ENCODE data around the gene CDK5R1.

Gene CDK5R1

GRCh38 chr17:32510466-32510865, 23.7 kb downstream of the CDK5R1 start:
- no peak overlapping the region; the same call in 1 of the 2 replicates for H3K9ac ChIP-seq (ENCODE audit: low read depth, low read length)
- H3K4me1 ChIP-seq (ENCODE audit: insufficient read depth, low read length): peaks cover 3% of the 10 kb centered on the region; the same call in 1 of the 2 replicates
- H3K9me3 ChIP-seq (ENCODE audit: insufficient read depth, low read depth, low read length): no peaks in the 10 kb centered on the region
- H3K36me3 ChIP-seq (ENCODE audit: insufficient read depth, low read depth, low read length): no peaks in the 10 kb centered on the region
- no peaks in the 10 kb centered on the region for H3K27me3 ChIP-seq (ENCODE audit: insufficient read depth, low read length)
- H3K4me3 ChIP-seq (ENCODE audit: low read length): no peak overlapping the region
- no peak overlapping the region for H3K27ac ChIP-seq (ENCODE audit: low read length)

- H3K36me3 ChIP-seq (ENCODE audit: insufficient read depth, low read depth, low read length): no peaks in the 10 kb centered on the region
- peaks cover 18% of the 10 kb centered on the region; the same call in 1 of the 2 replicates for H3K4me1 ChIP-seq (ENCODE audit: insufficient read depth, low read length)
- H3K9ac ChIP-seq (ENCODE audit: low read depth, low read length): no peak overlapping the region
- no peak overlapping the region for H3K4me3 ChIP-seq (ENCODE audit: low read length)
- no peaks in the 10 kb centered on the region for H3K9me3 ChIP-seq (ENCODE audit: insufficient read depth, low read depth, low read length)
- H3K27ac ChIP-seq (ENCODE audit: low read length): no peak overlapping the region
- no peaks in the 10 kb centered on the region for H3K27me3 ChIP-seq (ENCODE audit: insufficient read depth, low read length)
Measured at GRCh38 chr17:32512328-32512727, 25.5 kb downstream of the CDK5R1 start.

- Histone ChIP-seq H3K4me3 (ENCODE audit: low read length) (no peak overlapping the region), H3K27ac (ENCODE audit: low read length) (no peak overlapping the region), H3K9ac (ENCODE audit: low read depth, low read length) (no peak overlapping the region), H3K9me3 (ENCODE audit: insufficient read depth, low read depth, low read length) (no peaks in the 10 kb centered on the region), H3K4me1 (ENCODE audit: insufficient read depth, low read length) (peaks cover 21% of the 10 kb centered on the region; the same call in 1 of the 2 replicates), H3K27me3 (ENCODE audit: insufficient read depth, low read length) (peaks cover 6% of the 10 kb centered on the region), H3K36me3 (ENCODE audit: insufficient read depth, low read depth, low read length) (no peaks in the 10 kb centered on the region)
Measured at GRCh38 chr17:32513579-32513978, 26.8 kb downstream of the CDK5R1 start.

- Histone ChIP-seq H3K9me3 (ENCODE audit: insufficient read depth, low read depth, low read length) (no peaks in the 10 kb centered on the region), H3K27ac (ENCODE audit: low read length) (no peak overlapping the region), H3K36me3 (ENCODE audit: insufficient read depth, low read depth, low read length) (no peaks in the 10 kb centered on the region), H3K4me1 (ENCODE audit: insufficient read depth, low read length) (peaks cover 25% of the 10 kb centered on the region; the same call in 1 of the 2 replicates), H3K9ac (ENCODE audit: low read depth, low read length) (no peak overlapping the region), H3K27me3 (ENCODE audit: insufficient read depth, low read length) (peaks cover 6% of the 10 kb centered on the region), H3K4me3 (ENCODE audit: low read length) (no peak overlapping the region)
Measured at GRCh38 chr17:32514606-32515005, 27.8 kb downstream of the CDK5R1 start.

- Histone ChIP-seq H3K4me1 (ENCODE audit: insufficient read depth, low read length) (peaks cover 37% of the 10 kb centered on the region; the same call in 1 of the 2 replicates), H3K27me3 (ENCODE audit: insufficient read depth, low read length) (peaks cover 6% of the 10 kb centered on the region), H3K36me3 (ENCODE audit: insufficient read depth, low read depth, low read length) (no peaks in the 10 kb centered on the region), H3K9ac (ENCODE audit: low read depth, low read length) (peak overlapping the region; percentile 57; the same call in 1 of the 2 replicates), H3K4me3 (ENCODE audit: low read length) (no peak overlapping the region), H3K27ac (ENCODE audit: low read length) (no peak overlapping the region), H3K9me3 (ENCODE audit: insufficient read depth, low read depth, low read length) (no peaks in the 10 kb centered on the region)
Measured at GRCh38 chr17:32515677-32516383, 29.0 kb downstream of the CDK5R1 start.

GRCh38 chr17:32516450-32516849, 29.7 kb downstream of the CDK5R1 start:
- Histone ChIP-seq H3K4me3 (ENCODE audit: low read length) (no peak overlapping the region), H3K9ac (ENCODE audit: low read depth, low read length) (peak overlapping the region; percentile 57; the same call in 1 of the 2 replicates), H3K4me1 (ENCODE audit: insufficient read depth, low read length) (peaks cover 42% of the 10 kb centered on the region; the same call in 1 of the 2 replicates), H3K27ac (ENCODE audit: low read length) (no peak overlapping the region), H3K36me3 (ENCODE audit: insufficient read depth, low read depth, low read length) (no peaks in the 10 kb centered on the region), H3K27me3 (ENCODE audit: insufficient read depth, low read length) (peaks cover 6% of the 10 kb centered on the region), H3K9me3 (ENCODE audit: insufficient read depth, low read depth, low read length) (no peaks in the 10 kb centered on the region)

GRCh38 chr17:32516940-32517701, 30.3 kb downstream of the CDK5R1 start:
- peaks cover 6% of the 10 kb centered on the region for H3K27me3 ChIP-seq (ENCODE audit: insufficient read depth, low read length)
- H3K9ac ChIP-seq (ENCODE audit: low read depth, low read length): peak overlapping the region; percentile 57; the same call in 1 of the 2 replicates
- peaks cover 42% of the 10 kb centered on the region; the same call in 1 of the 2 replicates for H3K4me1 ChIP-seq (ENCODE audit: insufficient read depth, low read length)
- no peaks in the 10 kb centered on the region for H3K9me3 ChIP-seq (ENCODE audit: insufficient read depth, low read depth, low read length)
- no peak overlapping the region for H3K27ac ChIP-seq (ENCODE audit: low read length)
- no peaks in the 10 kb centered on the region for H3K36me3 ChIP-seq (ENCODE audit: insufficient read depth, low read depth, low read length)
- H3K4me3 ChIP-seq (ENCODE audit: low read length): no peak overlapping the region

- Histone ChIP-seq H3K4me3 (ENCODE audit: low read length) (no peak overlapping the region; the same call in 1 of the 2 replicates), H3K9me3 (ENCODE audit: insufficient read depth, low read depth, low read length) (no peaks in the 10 kb centered on the region), H3K9ac (ENCODE audit: low read depth, low read length) (peak overlapping the region; percentile 80; the same call in 1 of the 2 replicates), H3K4me1 (ENCODE audit: insufficient read depth, low read length) (peaks cover 42% of the 10 kb centered on the region; the same call in 1 of the 2 replicates), H3K27ac (ENCODE audit: low read length) (no peak overlapping the region), H3K27me3 (ENCODE audit: insufficient read depth, low read length) (peaks cover 6% of the 10 kb centered on the region), H3K36me3 (ENCODE audit: insufficient read depth, low read depth, low read length) (no peaks in the 10 kb centered on the region)
Measured at GRCh38 chr17:32517982-32518381, 31.2 kb downstream of the CDK5R1 start.

GRCh38 chr17:32518646-32519227, 31.9 kb downstream of the CDK5R1 start:
- Histone ChIP-seq H3K27me3 (ENCODE audit: insufficient read depth, low read length) (peaks cover 6% of the 10 kb centered on the region), H3K27ac (ENCODE audit: low read length) (peak overlapping the region; percentile 7), H3K36me3 (ENCODE audit: insufficient read depth, low read depth, low read length) (no peaks in the 10 kb centered on the region), H3K9me3 (ENCODE audit: insufficient read depth, low read depth, low read length) (no peaks in the 10 kb centered on the region), H3K9ac (ENCODE audit: low read depth, low read length) (peak overlapping the region; percentile 80), H3K4me1 (ENCODE audit: insufficient read depth, low read length) (peaks cover 48% of the 10 kb centered on the region; the same call in 1 of the 2 replicates), H3K4me3 (ENCODE audit: low read length) (peak overlapping the region; percentile 62)

- H3K9ac ChIP-seq (ENCODE audit: low read depth, low read length): peak overlapping the region; percentile 85
- H3K4me1 ChIP-seq (ENCODE audit: insufficient read depth, low read length): peaks cover 52% of the 10 kb centered on the region; the same call in 1 of the 2 replicates
- peak overlapping the region; percentile 7 for H3K27ac ChIP-seq (ENCODE audit: low read length)
- peaks cover 6% of the 10 kb centered on the region for H3K27me3 ChIP-seq (ENCODE audit: insufficient read depth, low read length)
- no peaks in the 10 kb centered on the region for H3K36me3 ChIP-seq (ENCODE audit: insufficient read depth, low read depth, low read length)
- H3K4me3 ChIP-seq (ENCODE audit: low read length): peak overlapping the region; percentile 64
- no peaks in the 10 kb centered on the region for H3K9me3 ChIP-seq (ENCODE audit: insufficient read depth, low read depth, low read length)
Measured at GRCh38 chr17:32519228-32520103, 32.7 kb downstream of the CDK5R1 start.
